PC-9 (cell line): ENCODE measurements around the gene PNPLA7. TPM values are rescaled to one million over a fixed set of nuclear protein-coding genes. Genes with fewer than 3 reads are reported as not detected.

ENCODE experiments used
- BruUV-seq: library from RNA; stranded (reverse); fragments of 400-500 nt; replicated peaks from 2 replicates; lab custom pipeline; 2021; lab: Mats Ljungman, UMichigan
- CTCF ChIA-PET: fragments of 300-600 bp; sonication (Branson Sonifier 250); formaldehyde crosslinking; loops from one replicate; lab custom pipeline; 2022; ENCODE audit warnings: antibody characterized with exemption; lab: Charles Lee
- POLR2A ChIA-PET: fragments of 300-600 bp; sonication (Branson Sonifier 250); formaldehyde crosslinking; loops from one replicate; lab custom pipeline; 2022; ENCODE audit warnings: antibody characterized with exemption; ENCODE audit not compliant: unreplicated experiment; lab: Charles Lee
- DNase-seq, 2 experiments: peaks; one replicate each; pipeline versions ENCODE4 v3.0.0 to v3.0.0-alpha.2; 2015 to 2022; ENCODE audit warnings: mixed read lengths in 1 of 2
- H2AFZ ChIP-seq: fragments of 200-600 bp; sonication (generic); 2 replicates; pipeline ENCODE4 v1.8.1; 2017; ENCODE audit warnings: antibody characterized with exemption
- H3F3A ChIP-seq: fragments of 200-600 bp; sonication (generic); 2 replicates; pipeline ENCODE4 v1.8.1; 2017; ENCODE audit warnings: antibody characterized with exemption, mild to moderate bottlenecking, low read depth; ENCODE audit not compliant: insufficient read depth
- H3K27ac ChIP-seq: fragments of 200-600 bp; sonication (generic); 2 replicates; pipeline ENCODE4 v1.6.1; 2016; ENCODE audit warnings: mixed run types
- H3K27me3 ChIP-seq: fragments of 200-600 bp; sonication (generic); 2 replicates; pipeline ENCODE4 v1.6.1; 2016; ENCODE audit warnings: low read depth, mixed run types; ENCODE audit not compliant: insufficient read depth
- H3K36me3 ChIP-seq: fragments of 200-600 bp; sonication (generic); 2 replicates; pipeline ENCODE4 v1.6.1; 2016; ENCODE audit warnings: low read depth, mixed run types
- H3K4me1 ChIP-seq: fragments of 200-600 bp; sonication (generic); replicated peaks from 2 replicates; pipeline ENCODE4 v1.6.1; 2016; ENCODE audit warnings: mixed run types; ENCODE audit not compliant: insufficient read depth
- H3K4me2 ChIP-seq: fragments of 200-600 bp; sonication (generic); 2 replicates; pipeline ENCODE4 v1.6.1; 2017; ENCODE audit warnings: mixed run types
- H3K4me3 ChIP-seq: fragments of 200-600 bp; sonication (generic); 2 replicates; pipeline ENCODE4 v1.6.1; 2016; ENCODE audit warnings: mixed run types
- H3K79me2 ChIP-seq: fragments of 200-600 bp; sonication (generic); 2 replicates; pipeline ENCODE4 v1.6.1; 2017; ENCODE audit warnings: low read depth, mixed run types
- H3K9me2 ChIP-seq: fragments of 200-600 bp; sonication (generic); 2 replicates; pipeline ENCODE4 v1.8.1; 2017; ENCODE audit warnings: mild to moderate bottlenecking; ENCODE audit not compliant: insufficient read depth
- H3K9me3 ChIP-seq: fragments of 200-600 bp; sonication (generic); 2 replicates; pipeline ENCODE4 v1.8.1; 2016; ENCODE audit warnings: low read depth; ENCODE audit not compliant: insufficient read depth
- H4K20me1 ChIP-seq: fragments of 200-600 bp; sonication (generic); 2 replicates; pipeline ENCODE4 v1.8.1; 2017; ENCODE audit not compliant: insufficient read depth
- CTCF ChIP-seq: fragments of 200-600 bp; sonication (generic); conservative IDR thresholded peaks from 2 replicates; pipeline ENCODE4 v1.6.1; 2017; ENCODE audit warnings: mixed run types, antibody characterized with exemption, mild to moderate bottlenecking, moderate library complexity
- EZH2 ChIP-seq: fragments of 200-600 bp; sonication (generic); IDR thresholded peaks from 2 replicates; pipeline ENCODE4 v1.8.0; 2017; ENCODE audit warnings: antibody characterized with exemption, low read depth
- intact Hi-C: fragments of 100-400 bp; cut with micrococcal nuclease; formaldehyde crosslinking; loops from one replicate; pipeline ENCODE4 v1.10.0; 2022; ENCODE audit not compliant: unreplicated experiment
- total RNA-seq: library from RNA; stranded (reverse); gene quantifications from 2 replicates; pipeline ENCODE4 v1.2.3, GENCODE V29; 2021

Gene PNPLA7
- total RNA-seq, 1 experiment from 2014 or later: 1.9 TPM

DNA sequence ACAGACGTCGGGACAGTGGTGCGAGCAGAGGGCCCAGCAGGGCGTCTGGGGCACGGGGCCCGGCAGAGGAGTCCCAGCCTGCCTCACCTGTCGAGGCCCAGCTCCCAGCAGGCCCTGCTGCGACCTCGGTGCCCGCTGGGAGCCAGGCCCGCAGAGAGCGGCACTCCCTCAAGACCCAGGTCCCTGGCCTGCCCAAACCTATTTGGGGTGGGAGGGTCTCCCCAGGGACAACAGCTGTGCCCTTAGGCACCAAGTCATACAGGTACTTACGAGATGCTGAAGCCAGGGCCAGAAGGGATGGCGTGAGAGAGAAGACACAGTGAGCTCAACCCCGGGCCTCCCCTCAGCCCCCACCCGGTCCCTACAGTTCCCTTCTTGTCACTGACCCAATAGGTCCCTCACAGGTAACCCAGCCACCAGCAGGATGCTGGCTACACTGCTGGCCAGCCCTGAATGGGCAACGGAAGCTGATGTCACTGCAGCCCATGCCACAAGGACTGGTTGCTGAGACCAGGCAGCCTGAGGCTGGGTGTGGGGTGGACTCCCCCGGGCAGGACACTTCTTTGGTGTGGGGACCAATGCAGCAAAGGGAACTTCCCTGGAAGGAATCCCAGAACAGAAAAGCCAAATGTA lies 94.7 kb downstream of the PNPLA7 start:
- CTCF ChIA-PET: no interaction called here
- TF ChIP-seq EZH2: no peak
- no peak for TF ChIP-seq CTCF

DNA sequence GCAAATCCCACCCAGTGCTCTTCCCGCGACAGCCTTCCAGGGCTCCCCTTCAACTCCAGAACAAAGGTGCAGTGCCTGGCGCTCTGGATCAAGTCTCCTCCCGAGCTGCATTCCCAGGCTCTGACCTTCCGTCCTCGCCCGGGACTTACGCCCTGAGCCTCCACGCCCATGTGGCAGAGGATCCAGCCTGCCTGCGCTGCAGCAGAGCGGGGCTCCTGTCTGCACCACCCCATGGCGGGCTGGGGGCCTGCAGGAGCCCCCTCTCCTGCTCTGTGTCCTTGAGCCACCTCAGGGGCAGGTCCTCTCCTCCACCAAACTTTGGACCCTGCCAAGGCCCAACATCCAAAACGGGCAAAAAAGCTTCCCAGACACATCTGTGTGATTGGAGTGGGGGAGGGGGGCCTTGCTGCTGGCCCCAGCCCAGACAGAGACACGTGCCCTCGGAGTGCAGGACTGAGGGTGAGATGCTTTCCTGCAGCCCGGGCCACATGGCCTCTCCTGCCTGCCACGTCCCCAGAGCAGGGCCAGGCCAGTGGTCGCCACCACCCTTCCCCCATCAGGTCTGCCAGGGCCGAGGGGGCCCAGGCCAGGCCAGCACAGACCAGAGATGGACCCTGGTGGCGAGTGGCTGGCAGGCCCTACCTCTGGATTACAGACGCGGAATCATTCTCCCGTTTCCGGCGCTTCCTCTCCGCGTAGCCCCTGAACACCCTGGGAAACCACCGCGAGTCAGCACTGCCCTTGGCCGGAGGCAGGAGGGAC lies 95.4 kb downstream of the PNPLA7 start:
- Histone ChIP-seq H4K20me1 (no peaks in the 10 kb centered on the region), H3K4me1 (0 out of 2 replicates have a peak, but pooled peaks cover 4% of the 10 kb centered on the region), H3K4me2 (no peak overlapping the region), H3K9me3 (no peaks in the 10 kb centered on the region), H3K36me3 (peaks cover 3% of the 10 kb centered on the region; the same call in 1 of the 2 replicates), H2AFZ (no peak overlapping the region), H3K27me3 (no peaks in the 10 kb centered on the region), H3F3A (peaks cover 9% of the 10 kb centered on the region; the same call in 1 of the 2 replicates), H3K9me2 (no peaks in the 10 kb centered on the region), H3K27ac (no peak overlapping the region), H3K4me3 (no peak overlapping the region), H3K79me2 (0 out of 2 replicates have a peak, but pooled peaks cover 3% of the 10 kb centered on the region)
- BruUV-seq: no TSS peak
- no peak for DNase-seq
- intact Hi-C loops: no loop called here
- ChIA-PET CTCF (no interaction called here), POLR2A (no interaction called here)
- TF ChIP-seq EZH2 (no peak), CTCF (no peak)

More for the DNA sequence above, 94.7 kb downstream of the PNPLA7 start:
- H3K4me1 ChIP-seq: 0 out of 2 replicates have a peak, but pooled peaks cover 4% of the 10 kb centered on the region
- no peaks in the 10 kb centered on the region for H3K9me2 ChIP-seq
- H3K36me3 ChIP-seq: peaks cover 3% of the 10 kb centered on the region; the same call in 1 of the 2 replicates
- no peaks in the 10 kb centered on the region for H3K9me3 ChIP-seq
- H3K27ac ChIP-seq: no peak overlapping the region
- no TSS peak for BruUV-seq
- H3F3A ChIP-seq: peaks cover 9% of the 10 kb centered on the region; the same call in 1 of the 2 replicates
- H4K20me1 ChIP-seq: no peaks in the 10 kb centered on the region
- H2AFZ ChIP-seq: no peak overlapping the region
- H3K4me2 ChIP-seq: no peak overlapping the region
- intact Hi-C loops: no loop called here
- POLR2A ChIA-PET: no interaction called here
- H3K27me3 ChIP-seq: no peaks in the 10 kb centered on the region
- DNase-seq: no peak
- H3K79me2 ChIP-seq: 0 out of 2 replicates have a peak, but pooled peaks cover 3% of the 10 kb centered on the region
- H3K4me3 ChIP-seq: no peak overlapping the region

DNA sequence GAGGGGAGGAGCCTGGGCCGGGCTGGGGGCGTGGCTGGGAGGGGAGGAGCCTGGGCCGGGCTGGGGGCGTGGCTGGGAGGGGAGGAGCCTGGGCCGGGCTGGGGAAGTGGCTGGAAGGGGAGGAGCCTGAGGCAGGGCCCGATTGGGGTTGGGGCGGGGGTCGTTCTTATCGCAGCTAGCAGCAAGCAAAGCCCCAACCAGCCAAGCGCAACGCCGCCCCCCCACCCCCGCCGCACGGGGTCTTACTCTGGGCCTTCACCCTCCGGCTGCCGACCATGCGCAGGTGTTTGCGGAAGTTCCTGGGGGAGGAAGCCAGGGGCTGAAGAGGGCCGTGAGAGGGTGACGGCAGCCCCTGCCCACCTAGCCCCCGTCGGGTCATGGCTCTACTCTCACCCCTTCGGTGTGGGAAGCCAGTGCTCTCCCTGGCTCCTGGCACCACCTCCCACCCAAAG lies 96.0 kb downstream of the PNPLA7 start:
- Histone ChIP-seq H3K27ac (no peak overlapping the region), H3K79me2 (0 out of 2 replicates have a peak, but pooled peaks cover 3% of the 10 kb centered on the region), H3K4me3 (no peak overlapping the region)

More for the DNA sequence above, 96.0 kb downstream of the PNPLA7 start:
- DNase-seq: no peak
- peaks cover 3% of the 10 kb centered on the region; the same call in 1 of the 2 replicates for H3K36me3 ChIP-seq
- H4K20me1 ChIP-seq: no peaks in the 10 kb centered on the region
- H3K27me3 ChIP-seq: no peaks in the 10 kb centered on the region
- H3K9me3 ChIP-seq: no peaks in the 10 kb centered on the region
- H2AFZ ChIP-seq: no peak overlapping the region
- POLR2A ChIA-PET: no interaction called here
- no peak overlapping the region for H3K4me2 ChIP-seq
- no peaks in the 10 kb centered on the region for H3K4me1 ChIP-seq
- CTCF ChIA-PET: no interaction called here
- peaks cover 9% of the 10 kb centered on the region; the same call in 1 of the 2 replicates for H3F3A ChIP-seq
- no peak for TF ChIP-seq EZH2
- no peak for TF ChIP-seq CTCF
- BruUV-seq: no TSS peak
- H3K9me2 ChIP-seq: no peaks in the 10 kb centered on the region
- intact Hi-C loops: no loop called here
